Spleen (tissue), 7 donors: ENCODE results near the gene KRTAP10-1.

ENCODE experiments used
- POLR2A ChIP-seq, 3 donors: fragments of 450-650 bp; IDR thresholded peaks; one replicate each; pipeline ENCODE4 v1.5.1; 2017; ENCODE audit warnings: antibody characterized with exemption in 3 of 3, mild to moderate bottlenecking in 1 of 3
- POLR2AphosphoS5 ChIP-seq, 3 donors: sonication (generic); formaldehyde crosslinking; IDR thresholded peaks; one replicate each; pipeline ENCODE4 v1.5.1; 2017; ENCODE audit warnings: antibody characterized with exemption in 3 of 3
- TF ChIP-seq, protein P1 (sequence below), 11 experiments: fragments of 200-600 bp in 7 of 11; fragments of 450-650 bp in 4 of 11; sonication (generic) in 4 of 11; IDR thresholded peaks in 8 of 11; conservative IDR thresholded peaks in 3 of 11; 1 replicate in 7 of 11; 2 replicates in 4 of 11; pipeline versions ENCODE4 v1.4.0 to v1.8.0; 2016 to 2021; ENCODE audit warnings: antibody characterized with exemption in 11 of 11, inconsistent platforms in 4 of 11, mild to moderate bottlenecking in 1 of 11
- donor health status: DM: no; HTN: no; CAD: no; lungs with moderate emphysema.
- donor health status: DM: no; HTN: no; CAD: no.
- donor health status: DM: no; HTN: no; CAD: no.

GRCh38 chr21:44518686-44519085 is 21.3 kb downstream of the KRTAP10-1 start:
- TF ChIP-seq, protein P1, sequence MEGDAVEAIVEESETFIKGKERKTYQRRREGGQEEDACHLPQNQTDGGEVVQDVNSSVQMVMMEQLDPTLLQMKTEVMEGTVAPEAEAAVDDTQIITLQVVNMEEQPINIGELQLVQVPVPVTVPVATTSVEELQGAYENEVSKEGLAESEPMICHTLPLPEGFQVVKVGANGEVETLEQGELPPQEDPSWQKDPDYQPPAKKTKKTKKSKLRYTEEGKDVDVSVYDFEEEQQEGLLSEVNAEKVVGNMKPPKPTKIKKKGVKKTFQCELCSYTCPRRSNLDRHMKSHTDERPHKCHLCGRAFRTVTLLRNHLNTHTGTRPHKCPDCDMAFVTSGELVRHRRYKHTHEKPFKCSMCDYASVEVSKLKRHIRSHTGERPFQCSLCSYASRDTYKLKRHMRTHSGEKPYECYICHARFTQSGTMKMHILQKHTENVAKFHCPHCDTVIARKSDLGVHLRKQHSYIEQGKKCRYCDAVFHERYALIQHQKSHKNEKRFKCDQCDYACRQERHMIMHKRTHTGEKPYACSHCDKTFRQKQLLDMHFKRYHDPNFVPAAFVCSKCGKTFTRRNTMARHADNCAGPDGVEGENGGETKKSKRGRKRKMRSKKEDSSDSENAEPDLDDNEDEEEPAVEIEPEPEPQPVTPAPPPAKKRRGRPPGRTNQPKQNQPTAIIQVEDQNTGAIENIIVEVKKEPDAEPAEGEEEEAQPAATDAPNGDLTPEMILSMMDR (IDR thresholded peaks at IDR 0.05 in 8 of 11, conservative IDR thresholded peaks at IDR 0.05 in 3 of 11) = no peak
- TF ChIP-seq POLR2A (IDR thresholded peaks at IDR 0.05) (no peak), POLR2AphosphoS5 (IDR thresholded peaks at IDR 0.05) (no peak)
